NCI-H510A (cell line): ENCODE data around the gene SLCO1A2.
"Not testable (repeated sequence)": the region's sequence is repeated elsewhere in the genome, so short reads cannot be mapped to it uniquely, and the experiment has no call there.

Source experiments
- DNase-seq: peaks from one replicate; lab custom pipeline; 2025; lab: John Stamatoyannopoulos, UW

The SLCO1A2 gene

DNA sequence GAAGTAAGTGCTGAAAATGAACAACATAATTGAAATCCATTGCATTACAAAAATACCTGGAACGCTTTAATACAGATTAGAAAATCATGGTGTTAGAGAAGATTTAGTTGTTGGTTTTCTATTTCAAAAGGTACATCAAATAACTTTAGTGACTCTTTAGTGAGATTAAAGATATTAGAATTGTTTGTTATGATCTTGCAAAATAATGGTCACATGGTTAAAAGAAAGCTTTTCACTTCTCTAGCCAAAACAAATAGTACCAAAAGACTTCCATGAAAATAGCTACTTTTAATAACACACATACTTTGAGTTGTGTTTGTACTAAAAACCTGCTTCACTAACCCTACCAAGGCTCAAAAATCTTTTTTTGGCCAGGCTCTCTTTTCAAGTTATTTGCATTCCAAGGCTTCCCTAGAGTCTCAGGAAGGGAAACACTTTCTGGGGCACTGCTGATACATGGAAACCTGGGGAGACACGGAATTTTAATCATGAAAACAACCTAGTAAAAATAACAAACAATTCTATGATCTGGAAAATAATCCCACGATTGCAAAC is at the start of gene SLCO1A2:
SLCO1A2 (minus strand) TSS at position 147 of the 555 bp plus-strand sequence. CDS start 270 bp downstream, outside the sequence.
- DNase-seq: no peak

- no peak for DNase-seq
These were observed 49.5 kb upstream of the SLCO1A2 start for GRCh38 chr12:21384261-21384660.

DNA sequence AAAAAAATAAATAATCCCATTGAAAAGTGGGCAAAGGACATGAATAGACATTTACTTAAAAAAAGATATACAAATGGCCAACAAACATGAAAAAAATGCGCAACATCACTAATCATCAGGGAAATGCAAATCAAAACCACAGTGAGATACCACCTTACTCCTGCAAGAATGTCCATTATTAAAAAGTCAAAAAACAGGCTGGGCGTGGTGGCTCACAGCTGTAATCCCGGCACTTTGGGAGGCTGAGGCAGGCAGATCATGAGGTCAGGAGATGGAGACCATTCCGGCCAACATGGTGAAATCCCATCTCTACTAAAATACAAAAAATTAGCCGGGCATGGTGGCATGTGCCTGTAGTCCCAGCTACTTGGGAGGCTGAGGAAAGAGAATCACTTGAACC is 46.6 kb upstream of the SLCO1A2 start:
- DNase-seq: not testable (repeated sequence)

DNA sequence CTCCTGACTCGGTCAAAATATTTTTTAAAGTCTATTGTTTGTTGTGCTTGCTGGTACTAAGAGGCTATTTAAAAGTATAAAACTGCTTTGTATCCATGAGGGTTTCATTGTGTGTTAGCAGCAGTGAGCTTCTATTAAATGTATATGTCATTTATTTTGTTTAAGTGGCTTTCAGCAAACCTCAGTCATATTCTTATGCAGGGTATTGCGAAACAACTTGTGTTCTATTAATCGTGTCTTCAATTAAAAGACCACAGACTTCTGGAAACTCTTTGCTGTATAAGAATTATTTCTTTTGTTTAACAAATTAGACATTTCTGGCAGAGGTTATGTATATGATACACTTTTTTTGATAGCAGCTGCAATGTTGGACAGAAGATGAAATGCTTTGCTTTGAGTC is 44.5 kb upstream of the SLCO1A2 start:
- DNase-seq: no peak

DNA sequence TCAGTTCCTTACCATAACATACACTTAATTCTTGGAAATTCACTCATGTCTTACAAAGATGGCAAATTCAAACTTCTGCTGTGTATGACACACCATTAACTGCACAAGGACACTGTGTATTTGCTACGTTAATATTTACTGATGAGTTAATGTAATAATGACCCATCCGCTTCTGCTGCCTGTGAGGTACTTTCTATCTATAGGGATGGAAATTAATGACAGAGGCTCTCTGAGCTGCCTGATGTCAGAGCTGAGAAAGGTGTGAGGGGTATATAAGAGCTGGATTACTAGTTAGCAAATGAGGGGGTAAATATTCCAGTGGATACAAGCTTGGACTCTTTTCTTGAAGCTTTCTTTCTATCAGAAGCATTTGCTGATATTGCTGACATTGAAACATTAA is 37.9 kb upstream of the SLCO1A2 start, which contains the start of gene IAPP:
IAPP (plus strand) TSS at position 301 of the 400 bp plus-strand sequence. CDS start 450 bp downstream, outside the sequence.
- no peak for DNase-seq

DNA sequence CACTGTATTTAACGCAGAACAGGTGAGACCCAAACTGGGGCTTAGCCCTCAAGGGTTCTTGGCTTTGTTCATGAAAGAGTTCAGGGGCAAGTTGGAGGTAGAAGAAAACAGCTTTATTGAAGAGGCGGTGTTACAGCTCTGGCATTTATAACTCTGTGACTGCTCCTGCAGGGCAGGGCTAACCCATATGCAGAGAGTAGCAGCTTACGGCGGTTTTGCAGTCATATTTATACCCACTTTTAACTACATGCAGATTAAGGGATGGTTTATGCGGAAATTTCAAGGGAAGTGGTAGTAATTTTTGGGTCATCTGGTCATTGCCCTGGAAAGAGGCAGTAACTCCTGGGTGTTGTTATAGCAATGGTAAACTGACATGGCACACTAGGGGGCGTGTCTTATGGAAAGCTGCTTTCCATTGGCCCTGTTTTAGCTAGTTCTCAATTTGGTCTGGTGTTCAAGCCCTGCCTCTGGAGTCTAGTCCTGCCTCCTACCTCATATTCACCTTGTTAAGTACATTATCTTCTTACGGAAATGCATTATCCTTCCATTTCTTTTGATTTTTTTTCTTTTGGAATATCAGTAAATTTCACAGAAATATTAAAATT is 36.2 kb upstream of the SLCO1A2 start:
- no peak for DNase-seq

DNA sequence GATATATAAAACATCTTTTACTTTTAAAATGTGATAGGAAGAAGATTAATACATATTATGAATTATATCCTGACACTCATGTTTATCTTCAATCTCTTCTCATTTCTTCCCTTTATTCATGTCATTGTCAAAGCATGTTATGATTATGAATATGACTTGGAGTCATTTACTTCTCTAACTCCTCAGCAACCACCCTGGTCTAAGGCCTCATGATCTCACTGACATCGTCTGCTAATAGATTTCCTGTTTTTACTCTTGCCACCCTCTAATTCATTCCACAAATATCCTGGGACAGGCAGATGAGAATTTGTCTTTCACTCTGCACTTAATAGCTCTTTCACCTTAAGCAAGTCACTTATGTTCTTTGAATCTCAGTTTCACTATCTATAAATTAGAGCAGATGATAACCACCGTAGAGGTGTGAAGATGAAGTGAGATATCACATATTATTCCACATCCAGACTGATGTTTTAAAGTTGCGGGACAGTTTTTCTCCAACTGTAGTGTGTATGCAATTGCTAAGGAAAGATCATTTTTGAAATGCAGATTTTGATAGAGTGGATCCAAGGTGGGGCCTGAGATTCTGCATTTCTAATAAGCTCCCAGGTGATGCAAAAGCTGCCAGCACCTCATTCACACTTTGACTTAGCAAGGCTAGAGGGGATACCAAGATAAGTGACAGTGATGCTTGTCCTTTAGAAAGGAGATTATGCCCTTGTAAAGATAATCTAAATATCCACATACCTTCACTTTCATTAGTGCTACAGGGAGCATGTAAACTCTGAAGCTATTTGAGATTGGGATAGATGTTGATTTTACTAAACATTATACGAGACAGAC is 34.6 kb upstream of the SLCO1A2 start:
- no peak for DNase-seq

DNA sequence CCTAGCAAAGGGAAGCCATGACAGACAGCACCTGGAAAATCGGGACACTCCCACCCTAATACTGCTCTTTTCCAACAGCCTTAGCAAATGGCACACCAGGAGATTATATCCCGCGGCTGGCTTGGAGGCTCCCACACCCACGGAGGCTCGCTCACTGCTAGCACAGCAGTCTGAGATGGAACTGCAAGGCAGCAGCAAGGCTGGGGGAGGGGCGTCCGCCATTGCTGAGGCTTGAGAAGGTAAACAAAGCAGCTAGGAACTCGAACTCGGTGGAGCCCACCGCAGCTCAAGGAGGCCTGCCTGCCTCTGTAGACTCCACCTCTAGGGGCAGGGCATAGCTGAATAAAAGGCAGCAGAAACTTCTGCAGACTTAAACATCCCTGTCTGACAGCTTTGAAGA is 25.9 kb upstream of the SLCO1A2 start:
- not testable (repeated sequence) for DNase-seq

DNA sequence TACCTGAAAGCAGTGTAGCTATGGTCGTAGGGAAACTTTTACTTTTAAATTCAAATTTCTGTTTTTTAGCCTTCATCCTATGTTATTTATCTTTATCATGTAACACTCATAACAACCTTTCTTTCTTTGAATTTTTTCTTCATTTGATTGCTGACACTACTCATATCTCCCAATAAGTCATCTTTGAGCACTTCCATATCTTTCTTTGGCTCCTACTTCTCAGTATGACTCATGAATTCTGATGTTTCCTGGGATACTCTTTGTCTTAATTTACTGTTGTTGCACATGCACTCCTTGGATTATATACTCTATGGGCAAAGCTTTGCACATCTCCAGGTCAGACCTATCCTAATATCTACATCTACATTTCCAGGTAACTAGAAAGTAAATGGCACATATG is 19.9 kb upstream of the SLCO1A2 start:
- no peak for DNase-seq

GRCh38 chr12:21353948-21354347 is 19.2 kb upstream of the SLCO1A2 start:
- no peak for DNase-seq

DNA sequence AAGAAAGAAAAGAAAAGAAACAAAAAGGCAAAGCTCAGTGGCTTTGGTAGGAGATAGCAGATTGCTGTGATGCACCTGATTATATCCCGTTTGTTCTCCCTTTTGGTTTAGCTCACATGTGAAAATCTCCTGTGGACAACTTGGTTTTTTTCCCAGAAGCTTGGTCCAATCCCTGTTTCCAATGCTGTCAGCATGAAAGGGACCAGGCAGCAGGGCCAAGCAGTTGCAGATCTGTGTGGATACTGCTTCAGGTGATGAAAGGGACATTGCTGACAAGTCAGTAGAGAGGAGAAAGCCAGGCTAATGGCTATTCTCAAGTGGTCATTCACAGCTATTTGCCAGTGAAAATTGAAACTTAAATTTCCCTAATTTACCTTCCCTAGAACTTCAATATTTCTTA is 18.8 kb upstream of the SLCO1A2 start:
- DNase-seq: no peak

DNA sequence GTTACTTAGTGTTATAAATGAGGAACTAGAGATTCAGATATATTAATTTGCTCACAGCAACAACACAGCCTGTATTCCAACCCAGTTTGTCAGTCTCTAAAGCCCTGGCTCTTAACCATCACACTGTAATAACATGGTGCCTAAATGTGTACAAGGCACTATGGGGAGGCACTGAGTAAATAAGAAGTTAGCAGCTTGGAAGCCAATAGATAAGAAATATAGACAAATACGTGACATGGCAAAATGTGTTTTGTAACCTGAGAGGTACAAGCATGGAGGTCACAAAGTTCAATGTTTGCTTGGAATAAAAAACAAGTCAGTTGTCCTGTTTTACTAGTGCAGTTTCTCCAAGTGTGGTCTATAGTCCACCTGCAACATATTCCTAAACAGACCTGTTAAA is 16.3 kb upstream of the SLCO1A2 start:
- peak; percentile 34 for DNase-seq

DNA sequence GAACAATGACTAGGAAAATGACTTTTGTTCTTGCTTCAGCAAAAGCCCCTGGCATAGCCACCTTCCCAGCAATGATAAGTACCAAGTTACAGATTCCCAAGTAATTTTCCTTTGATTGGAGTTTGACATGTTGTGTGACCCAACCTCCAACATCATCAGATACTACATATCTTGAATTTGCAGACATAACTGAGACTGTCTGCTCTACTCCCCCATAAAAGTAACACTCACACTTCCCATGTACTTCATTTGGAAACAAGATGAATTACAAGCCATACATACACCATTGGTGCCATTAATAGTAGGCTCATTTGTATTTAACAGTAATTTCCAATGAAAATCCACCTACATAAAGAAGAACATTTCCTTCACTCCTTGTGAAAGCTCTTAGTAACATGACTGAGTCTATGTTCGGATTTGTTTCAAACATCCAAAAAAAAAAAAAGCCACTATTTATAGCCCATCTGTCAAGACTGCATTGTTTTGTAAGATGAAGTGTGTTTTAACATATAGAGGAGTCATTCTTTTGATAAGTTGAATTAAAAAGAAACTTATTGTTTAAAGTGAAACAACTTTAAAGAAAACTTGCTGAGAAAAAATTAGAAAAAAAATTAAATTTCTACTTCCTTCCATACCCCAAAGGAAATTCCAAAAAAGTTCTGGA is 12.0 kb upstream of the SLCO1A2 start:
- DNase-seq: no peak

- DNase-seq: no peak
These were observed 8.9 kb upstream of the SLCO1A2 start for GRCh38 chr12:21343636-21344035.

GRCh38 chr12:21341769-21342168 is 7.1 kb upstream of the SLCO1A2 start:
- no peak for DNase-seq

DNA sequence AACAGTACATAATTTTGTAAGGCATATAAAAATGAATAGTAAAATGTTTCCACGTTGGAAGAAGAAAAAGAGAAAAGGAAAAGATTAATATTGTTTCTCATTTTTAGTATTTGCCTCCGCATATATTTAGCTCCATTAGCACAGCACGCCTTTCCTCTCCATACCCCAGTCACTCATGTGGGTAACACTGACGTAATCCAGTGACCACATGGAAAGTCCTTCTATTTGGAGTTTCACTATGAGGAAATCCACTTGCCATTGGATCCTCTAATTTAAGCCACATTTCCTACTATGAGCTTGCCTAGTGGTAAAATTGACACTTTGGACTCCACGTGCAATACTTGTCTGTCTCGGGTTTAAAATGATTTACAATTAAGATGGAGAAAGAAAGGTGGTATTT is 5.7 kb upstream of the SLCO1A2 start:
- DNase-seq: no peak

- no peak for DNase-seq
These were observed 5.2 kb upstream of the SLCO1A2 start for GRCh38 chr12:21339921-21340320.

DNA sequence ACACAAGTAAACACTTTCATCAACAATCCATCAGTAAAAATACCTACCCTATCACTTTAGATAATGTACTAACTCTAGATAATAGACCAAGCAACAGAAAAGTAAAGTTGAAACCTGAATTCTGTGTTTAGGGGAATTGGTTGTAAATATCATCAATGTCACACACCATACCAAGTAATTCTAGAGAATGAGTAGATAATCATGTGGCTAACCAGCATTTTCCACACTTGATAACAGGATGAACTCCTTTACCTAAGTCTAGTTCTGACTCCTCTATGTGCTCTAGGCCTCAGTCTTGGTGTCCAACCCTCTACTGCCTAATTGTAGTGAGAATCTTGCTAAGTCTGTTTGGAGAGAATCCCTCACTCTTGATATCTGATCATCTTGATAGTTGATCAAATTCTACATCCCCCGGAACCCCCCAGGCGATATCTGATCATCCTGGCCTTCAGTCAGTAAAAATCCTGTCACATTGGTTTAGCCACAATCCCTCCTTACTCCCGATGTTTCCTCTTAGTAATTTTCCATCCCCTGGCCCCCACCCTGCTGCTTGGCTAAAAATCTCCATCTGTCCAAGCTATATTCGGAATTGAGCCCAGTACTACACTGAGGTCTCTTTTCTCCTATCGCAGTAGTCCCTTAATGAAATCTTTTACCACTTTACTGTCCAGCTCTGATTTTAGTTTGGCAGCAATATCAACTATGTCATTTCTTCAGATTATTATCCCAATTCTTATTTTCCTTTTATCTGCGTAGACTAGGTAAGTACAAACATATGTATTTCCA is 3.4 kb upstream of the SLCO1A2 start:
- DNase-seq: no peak

DNA sequence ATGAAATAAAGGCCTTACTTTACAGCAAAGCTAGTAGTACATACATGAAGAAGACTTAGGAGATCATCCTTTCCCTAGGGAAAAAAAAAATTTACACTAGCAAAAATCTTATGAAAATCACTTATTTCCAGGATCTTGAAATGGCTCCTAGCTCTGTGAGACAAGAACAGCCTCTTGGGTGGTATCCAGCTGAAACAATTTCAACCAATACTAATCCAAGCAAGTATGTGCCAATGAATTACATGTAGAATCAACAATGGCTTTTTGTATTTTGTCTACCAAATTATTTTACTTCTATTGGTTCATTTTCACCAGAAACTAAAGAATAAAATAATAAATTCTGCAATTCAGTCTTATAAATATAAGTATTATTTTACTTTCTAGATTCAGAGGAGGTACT is 2.7 kb upstream of the SLCO1A2 start:
- DNase-seq: no peak

GRCh38 chr12:21336656-21337055 is 1.9 kb upstream of the SLCO1A2 start:
- peak; percentile 4 for DNase-seq

DNA sequence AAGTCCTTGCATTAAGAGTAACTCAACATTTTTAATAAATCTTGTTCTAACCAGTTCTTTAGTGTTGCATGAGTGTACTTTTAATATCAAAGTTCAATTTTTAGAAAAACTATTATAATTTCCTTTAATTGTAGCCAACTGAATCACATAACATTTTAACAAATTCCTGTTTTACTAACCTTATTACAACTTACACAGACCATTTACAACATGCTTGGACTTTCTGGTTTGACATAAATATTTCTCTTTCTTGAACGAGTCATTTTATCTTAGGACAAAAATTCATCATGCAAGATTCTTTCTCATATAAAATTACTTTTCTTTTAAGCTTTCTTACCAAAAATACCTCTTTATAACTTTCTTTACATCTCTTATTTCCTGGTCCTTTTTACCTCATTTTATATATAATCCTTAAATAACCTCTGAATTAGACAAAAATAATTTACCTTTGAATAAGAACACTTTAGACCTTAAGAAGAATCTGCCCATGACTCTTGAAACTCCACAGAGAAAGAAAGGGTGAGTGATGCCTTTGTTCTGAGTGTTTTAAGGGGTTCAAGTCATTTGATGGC is 3.9 kb downstream of the SLCO1A2 start:
- DNase-seq: no peak
